NOMO-1 treated with dmso at 0.1 percent for 144 hours (cell line): ENCODE data around the gene TAS2R4.
"Not testable (repeated sequence)": the region's sequence is repeated elsewhere in the genome, so short reads cannot be mapped to it uniquely, and the experiment has no call there.

Experiments used
- DNase-seq: peaks from one replicate; lab custom pipeline; 2025; ENCODE audit not compliant: unreplicated experiment; lab: John Stamatoyannopoulos, UW

Gene TAS2R4, protein sequence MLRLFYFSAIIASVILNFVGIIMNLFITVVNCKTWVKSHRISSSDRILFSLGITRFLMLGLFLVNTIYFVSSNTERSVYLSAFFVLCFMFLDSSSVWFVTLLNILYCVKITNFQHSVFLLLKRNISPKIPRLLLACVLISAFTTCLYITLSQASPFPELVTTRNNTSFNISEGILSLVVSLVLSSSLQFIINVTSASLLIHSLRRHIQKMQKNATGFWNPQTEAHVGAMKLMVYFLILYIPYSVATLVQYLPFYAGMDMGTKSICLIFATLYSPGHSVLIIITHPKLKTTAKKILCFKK

GRCh38 chr7:141776374-141776773, at the start of gene TAS2R4:
Gene TAS2R4, plus strand, starts transcription at chr7:141776674. Its CDS starts 1,815 bp downstream, at chr7:141778489.
- DNase-seq, result no peak

DNA sequence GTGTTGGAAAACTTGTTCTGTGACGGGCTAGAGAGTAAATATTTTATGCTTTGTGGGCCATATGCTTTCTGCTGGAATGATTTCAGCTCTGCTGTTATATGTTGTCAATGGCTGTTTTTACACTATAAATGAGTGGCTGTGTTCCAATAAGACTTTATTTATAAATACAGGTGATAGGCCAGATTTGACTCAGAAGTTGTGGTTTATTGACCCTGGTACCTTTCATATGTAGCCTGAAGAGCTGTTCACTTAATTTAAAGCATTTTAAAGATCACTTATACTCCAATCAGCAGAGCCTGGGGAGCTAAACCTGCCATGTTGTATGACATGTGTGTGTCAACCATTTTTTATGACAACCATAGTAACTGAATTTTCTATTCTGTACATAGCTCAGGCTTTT, 47.5 kb upstream of the TAS2R4 start:
- no peak for DNase-seq

DNA sequence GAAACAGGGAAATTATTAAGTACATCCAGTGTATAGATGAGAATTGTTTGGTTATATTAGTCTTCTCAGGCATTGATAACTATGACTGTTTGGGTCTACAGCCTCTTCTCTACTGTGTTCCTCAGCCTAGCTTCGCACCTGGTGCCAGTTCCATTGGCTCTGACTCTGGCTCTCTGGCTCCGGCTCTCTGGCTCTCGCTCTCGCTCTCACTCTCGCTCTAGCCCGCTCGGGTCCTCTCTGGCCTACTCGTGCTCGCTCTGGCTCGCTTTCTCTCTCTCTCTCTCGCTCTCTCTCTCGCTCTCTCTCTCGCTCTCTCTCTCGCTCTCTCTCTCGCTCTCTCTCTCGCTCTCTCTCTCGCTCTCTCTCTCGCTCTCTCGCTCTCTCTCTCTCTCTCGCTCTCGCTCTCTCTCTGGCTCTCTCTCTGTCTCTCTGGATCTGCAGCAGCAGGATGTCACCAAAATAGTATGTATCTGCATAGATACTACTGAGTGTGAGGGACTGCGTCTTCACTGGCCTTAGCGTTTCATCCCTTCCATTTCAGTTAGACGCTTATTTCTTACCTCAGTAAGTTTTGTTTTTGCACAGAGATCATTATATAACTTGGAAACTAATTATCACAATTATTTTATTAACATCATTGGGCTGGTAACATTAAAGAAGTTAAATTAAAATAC, 44.9 kb upstream of the TAS2R4 start:
- no peak for DNase-seq

DNA sequence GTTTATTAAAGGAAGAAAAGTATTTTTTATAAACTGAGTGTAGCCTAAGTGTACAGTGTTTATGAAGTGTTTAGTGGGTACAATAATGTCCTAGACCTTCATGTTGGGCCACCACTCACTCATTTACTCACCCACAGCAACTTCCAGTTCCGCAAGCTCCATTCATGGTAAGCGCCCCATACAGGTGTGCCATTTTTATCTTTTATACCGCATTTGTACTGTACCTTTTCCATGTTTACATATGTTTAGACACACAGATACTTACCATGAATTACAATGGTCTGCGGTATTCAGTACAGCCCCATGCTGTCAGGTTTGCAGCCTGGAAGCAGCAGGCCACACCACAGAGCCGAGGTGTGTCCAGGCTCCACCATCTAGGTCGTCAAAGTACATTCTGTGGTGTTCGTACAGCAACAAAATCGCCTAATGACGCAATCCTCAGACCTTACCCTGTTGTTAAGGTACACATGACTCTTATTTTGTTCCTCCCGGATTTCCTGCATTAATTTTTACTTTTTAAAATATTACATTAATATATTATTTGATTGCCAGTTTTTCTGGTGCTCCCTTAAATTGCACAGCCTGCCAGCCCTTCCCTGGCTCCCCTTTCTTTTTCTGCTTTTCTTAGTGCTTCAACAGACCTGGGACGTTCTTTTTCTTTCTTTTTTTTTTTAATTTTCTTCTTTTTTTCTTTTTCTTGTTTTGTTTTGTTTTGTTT, 39.2 kb upstream of the TAS2R4 start:
- no peak for DNase-seq

DNA sequence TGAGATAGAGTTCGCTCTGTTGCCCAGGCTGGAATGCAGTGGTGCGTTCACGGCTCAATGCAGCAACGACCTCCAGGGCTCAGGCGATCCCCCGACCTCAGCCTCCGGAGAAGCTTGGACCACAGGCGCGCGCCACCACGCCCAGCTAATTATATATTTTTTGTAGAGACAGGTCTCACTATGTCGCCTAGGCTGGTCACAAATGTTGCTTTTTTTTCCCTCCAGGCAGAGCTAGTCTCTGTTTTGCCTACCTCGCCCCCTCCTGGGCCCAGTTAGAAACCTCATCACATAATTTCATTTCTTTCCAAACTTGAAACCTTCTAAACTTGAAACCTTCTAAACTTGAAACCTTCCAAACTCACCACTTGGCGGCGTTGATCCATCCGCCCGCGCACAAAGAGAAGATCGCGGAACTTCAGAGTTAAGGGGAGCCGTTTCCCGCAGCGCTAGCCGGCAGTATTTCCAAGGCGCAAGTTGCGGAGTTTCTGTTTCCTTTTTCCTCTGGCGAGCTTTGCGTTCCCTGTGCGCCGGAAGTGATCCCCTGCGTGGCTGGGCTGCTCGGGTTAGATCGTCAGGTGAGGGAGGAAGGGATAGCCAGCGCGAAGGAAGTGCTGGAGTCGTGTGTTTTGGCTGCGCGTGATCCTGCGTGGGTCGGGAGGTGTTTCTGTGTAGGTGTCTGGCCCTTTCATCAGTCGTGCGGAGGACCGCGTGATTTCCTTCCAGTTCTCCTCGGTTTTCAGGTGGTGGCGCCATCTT, 38.5 kb upstream of the TAS2R4 start, which contains the start of gene SSBP1:
Gene SSBP1 (plus strand): TSS at position 523 of the 756 bp plus-strand sequence. CDS start 809 bp downstream, outside the sequence.
- DNase-seq, result peak; percentile 88

DNA sequence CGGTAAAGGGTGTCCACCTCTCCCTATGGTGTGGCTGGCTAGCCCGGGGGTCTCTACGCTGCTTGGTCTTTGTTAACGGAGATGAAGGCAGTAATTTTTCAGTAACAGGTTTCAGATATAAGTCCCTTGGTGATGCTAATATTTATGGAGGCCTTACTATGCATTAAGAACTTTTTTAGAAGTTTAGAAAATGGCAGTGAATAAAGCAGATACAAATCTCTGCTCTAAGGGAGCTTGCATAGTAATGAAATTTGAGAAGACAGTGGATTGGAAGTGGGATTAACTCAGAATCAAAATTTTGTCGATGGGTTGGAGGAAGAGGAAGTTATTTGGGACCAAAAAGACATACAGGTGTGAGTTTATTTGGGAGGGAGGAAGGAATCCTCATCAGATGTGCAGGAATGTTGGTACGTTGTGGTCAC, 37.9 kb upstream of the TAS2R4 start:
- no peak for DNase-seq

DNA sequence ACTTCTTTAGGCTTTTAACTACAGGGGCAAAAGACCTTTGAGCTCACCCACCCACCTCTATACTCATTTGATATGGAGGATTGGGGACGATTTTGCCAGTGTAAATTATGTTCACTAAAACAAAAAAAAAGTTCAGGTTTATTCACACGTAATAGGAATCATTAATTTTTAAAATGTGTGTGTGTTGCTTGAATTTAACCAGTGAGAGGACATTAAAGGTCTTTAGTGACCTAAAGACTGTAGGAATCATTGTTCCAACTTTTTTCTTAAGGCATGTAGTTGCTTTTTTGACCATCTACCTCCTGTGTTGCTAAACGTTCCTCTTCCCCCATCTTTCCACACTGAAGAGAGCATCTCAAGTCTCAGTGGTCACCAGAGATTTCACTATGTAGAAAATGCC, 37.2 kb upstream of the TAS2R4 start:
- no peak for DNase-seq

GRCh38 chr7:141742229-141742628, 34.2 kb upstream of the TAS2R4 start:
- DNase-seq, result no peak

GRCh38 chr7:141744131-141744530, 32.3 kb upstream of the TAS2R4 start:
- no peak for DNase-seq

DNA sequence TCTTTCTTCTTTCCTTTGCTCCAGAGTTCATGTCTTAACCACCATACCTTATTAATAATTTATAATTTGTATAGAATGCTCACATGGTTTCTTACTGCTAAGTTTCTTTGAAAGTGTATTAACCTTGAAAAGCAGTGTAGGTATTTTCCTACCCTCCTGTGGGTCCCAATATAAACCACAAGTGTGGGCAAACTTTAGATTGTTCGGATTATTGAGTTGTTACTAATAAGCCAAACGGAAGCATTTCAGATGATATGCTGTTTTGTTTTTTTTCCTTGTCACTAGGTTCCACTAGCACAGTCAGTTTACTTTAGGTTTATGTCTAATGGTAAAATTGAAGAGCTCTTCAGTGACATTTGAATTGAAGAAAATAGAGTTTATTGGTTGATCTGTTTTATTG, 28.1 kb upstream of the TAS2R4 start:
- DNase-seq, result no peak

GRCh38 chr7:141751904-141752303, 24.6 kb upstream of the TAS2R4 start:
- not testable (repeated sequence) for DNase-seq

GRCh38 chr7:141752634-141753033, 23.8 kb upstream of the TAS2R4 start:
- no peak for DNase-seq

- DNase-seq, result no peak
Observed at GRCh38 chr7:141754939-141755338, 21.5 kb upstream of the TAS2R4 start.

DNA sequence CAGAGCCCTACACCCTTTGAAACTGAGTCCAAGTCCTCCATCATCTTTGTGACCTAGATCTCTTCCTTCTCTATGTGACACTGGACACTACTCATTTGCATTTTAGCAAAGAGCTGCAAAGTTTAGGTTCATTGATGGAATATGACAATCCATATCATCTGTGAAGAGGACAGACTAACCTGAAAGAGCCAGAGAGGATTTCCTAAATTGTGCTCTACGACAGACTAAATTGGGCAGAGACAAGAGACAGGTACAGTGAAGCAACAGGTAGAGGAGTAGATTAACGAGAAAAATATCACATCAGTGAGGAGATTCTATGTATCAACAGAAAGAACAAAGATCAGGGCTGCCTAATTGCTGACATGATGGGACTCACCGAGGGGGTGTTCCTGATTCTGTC, 12.7 kb upstream of the TAS2R4 start, which contains the start of gene TAS2R3:
Gene TAS2R3 (plus strand): TSS at position 301 of the 400 bp plus-strand sequence. CDS start 62 bp downstream, at position 363.
- no peak for DNase-seq

DNA sequence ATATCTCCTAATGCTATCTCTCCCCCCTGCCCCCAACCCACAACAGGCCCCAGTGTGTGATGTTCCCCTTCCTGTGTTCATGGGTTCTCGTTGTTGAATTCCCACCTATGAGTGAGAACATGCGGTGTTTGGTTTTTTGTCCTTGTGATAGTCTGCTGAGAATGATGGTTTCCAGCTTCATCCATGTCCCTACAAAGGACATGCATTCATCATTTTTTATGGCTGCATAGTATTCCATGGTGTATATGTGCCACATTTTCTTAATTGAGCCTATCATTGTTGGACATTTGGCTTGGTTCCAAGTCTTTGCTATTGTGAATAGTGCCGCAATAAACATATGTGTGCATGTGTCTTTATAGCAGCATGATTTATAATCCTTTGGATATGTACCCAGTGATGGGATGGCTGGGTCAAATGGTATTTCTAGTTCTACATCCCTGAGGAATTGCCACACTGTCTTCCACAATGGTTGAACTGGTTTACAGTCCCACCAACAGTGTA, 6.3 kb upstream of the TAS2R4 start:
- not testable (repeated sequence) for DNase-seq

DNA sequence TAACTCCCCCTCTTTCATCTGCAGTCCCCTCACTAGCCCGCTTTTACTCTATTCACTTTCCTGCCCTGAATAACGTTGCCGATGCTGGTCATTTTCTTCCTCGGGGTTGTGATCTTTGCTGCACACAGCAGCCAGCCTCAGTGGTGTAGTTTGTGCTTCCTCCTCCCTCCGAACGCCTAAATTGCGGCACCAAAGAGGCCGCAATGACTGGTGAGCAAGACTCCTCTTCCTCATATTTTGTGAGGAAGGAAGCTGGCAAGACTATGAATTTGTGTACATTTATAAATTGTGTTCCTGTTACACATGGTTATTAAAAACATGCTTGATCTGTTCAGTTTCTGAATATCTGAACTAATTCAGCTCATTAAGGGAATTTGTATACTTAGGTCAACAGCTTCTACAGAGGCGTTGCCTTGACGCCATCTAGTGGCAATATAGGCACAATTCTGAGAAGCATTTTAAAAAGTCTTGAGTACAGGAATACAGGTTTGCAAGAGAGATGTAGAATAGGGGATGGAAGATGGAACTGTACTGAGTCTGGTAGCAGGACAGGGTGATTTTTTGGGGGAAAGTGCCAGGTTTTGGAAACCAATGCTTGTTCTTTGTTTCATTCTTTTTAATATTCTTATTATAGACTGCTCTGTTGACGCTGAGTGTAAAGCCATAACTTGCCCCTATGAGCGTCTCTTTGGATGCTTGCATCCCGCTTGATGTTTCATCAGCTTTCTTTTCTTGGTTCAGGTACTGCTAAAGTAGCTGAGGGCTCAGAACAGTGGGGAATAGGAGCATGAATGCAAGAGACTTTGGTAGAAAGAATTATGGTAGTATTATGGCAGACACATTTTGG, 9.5 kb downstream of the TAS2R4 start:
- no peak for DNase-seq

GRCh38 chr7:141788296-141788695, 11.8 kb downstream of the TAS2R4 start:
- DNase-seq, result no peak

- no peak for DNase-seq
Observed at GRCh38 chr7:141789917-141790316, 13.4 kb downstream of the TAS2R4 start, which contains the start of gene TAS2R5. Gene TAS2R5, plus strand, starts transcription at chr7:141790217. Its CDS starts 145 bp downstream, at chr7:141790362.

DNA sequence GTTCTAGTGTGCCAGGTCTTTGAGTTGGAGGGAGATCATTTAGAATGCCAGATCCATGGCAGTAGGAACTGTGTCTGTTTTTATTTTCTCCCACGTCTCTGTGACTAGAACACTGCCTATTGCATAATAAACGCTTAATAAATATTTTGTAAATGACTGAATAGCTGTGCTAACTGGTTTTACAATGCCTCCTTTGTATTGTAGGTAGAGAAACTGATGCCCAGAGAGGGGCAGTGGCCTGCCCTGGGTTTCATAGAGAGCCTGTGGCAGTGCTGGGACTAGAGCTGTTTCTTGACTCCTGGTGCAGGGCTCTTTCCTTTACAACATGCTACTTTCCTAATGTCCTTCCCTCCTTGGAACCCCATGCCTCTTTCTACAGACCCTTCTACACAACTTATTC, 16.1 kb downstream of the TAS2R4 start:
- no peak for DNase-seq

DNA sequence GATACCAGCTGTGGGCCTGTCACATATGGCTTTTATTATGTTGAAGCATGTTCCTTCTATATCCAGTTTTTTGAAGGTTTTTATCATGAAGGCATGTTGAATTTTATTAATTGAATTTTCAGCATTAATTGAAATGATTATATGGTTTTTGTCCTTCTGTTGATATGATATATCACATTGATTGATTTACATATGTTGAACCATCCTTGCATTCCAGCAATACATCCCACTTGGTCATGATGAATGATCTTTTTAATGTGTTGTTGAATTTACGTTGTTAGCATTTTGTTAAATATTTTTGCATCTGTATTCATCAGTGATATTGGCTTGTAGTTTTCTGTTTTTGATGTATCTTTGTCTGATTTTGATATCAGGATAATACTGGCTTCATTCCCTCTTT, 43.6 kb downstream of the TAS2R4 start:
- no peak for DNase-seq
